ENCODE results near the gene EEPD1. TPM values are rescaled to one million over a fixed set of nuclear protein-coding genes. Genes with fewer than 3 reads are reported as not detected.
"Not testable (repeated sequence)": the region's sequence is repeated elsewhere in the genome, so short reads cannot be mapped to it uniquely, and the experiment has no call there.

EEPD1 gene
- total RNA-seq, 1 donor from 2014 or later: 9.8 TPM

DNA sequence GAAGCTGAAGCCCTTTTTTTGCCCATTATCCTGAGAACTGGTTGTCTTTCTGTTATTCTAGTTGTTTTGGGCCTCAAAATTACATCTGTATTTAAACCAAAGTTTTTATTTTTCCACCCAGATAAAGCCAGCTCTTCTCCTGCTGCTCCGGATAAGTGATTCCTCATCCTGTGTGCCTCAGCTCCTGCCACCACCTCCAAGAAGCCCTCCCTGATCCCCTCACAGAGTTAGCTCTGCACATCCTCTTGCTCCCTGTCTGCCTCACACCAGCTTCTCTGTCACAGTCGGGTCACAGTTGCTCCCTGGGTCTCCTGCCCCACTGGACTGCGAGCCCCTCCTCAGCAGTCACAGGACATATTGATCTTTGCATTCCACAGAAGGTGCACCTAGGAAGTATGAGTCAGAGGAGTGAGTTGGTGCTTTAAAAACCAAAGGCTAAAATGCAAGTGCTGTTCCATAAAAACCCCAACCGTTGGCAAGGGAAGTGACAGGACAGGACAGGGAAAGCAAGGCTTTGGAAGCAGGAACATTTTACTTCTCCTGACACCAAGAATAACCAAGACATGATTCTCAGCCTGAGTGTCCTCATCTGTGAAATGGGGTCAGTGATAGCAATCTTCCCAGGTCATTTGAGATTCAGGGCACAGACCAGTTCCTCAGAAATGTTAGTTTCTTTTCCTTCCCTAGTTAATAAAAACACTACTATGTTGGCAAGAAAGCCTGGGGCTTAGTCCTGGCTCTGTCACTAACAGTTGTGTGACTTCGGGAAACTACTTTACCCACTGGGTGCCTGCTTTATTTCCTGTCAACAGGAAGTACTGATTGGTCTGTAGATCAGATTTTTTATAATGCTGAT, 36.5 kb upstream of the EEPD1 start:
- Histone ChIP-seq H3K9me3 (no peaks in the 10 kb centered on the region), H3K27me3 (no peaks in the 10 kb centered on the region), H3K4me3 (no peak overlapping the region), H3K27ac (peak overlapping the region; percentile 59), H3K4me1 (peaks cover 31% of the 10 kb centered on the region), H3K36me3 (no peaks in the 10 kb centered on the region)
- no peak for DNase-seq (ENCODE audit: extremely low spot score in 2 of 2)
- no peak for TF ChIP-seq POLR2AphosphoS5 (IDR thresholded peaks at IDR 0.05; ENCODE audit: insufficient read depth in 1 of 2, low read depth in 1 of 2)
- TF ChIP-seq, protein P1, sequence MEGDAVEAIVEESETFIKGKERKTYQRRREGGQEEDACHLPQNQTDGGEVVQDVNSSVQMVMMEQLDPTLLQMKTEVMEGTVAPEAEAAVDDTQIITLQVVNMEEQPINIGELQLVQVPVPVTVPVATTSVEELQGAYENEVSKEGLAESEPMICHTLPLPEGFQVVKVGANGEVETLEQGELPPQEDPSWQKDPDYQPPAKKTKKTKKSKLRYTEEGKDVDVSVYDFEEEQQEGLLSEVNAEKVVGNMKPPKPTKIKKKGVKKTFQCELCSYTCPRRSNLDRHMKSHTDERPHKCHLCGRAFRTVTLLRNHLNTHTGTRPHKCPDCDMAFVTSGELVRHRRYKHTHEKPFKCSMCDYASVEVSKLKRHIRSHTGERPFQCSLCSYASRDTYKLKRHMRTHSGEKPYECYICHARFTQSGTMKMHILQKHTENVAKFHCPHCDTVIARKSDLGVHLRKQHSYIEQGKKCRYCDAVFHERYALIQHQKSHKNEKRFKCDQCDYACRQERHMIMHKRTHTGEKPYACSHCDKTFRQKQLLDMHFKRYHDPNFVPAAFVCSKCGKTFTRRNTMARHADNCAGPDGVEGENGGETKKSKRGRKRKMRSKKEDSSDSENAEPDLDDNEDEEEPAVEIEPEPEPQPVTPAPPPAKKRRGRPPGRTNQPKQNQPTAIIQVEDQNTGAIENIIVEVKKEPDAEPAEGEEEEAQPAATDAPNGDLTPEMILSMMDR (IDR thresholded peaks at IDR 0.05): no peak
- intact Hi-C loops (cut with DNase I): no loop called here

DNA sequence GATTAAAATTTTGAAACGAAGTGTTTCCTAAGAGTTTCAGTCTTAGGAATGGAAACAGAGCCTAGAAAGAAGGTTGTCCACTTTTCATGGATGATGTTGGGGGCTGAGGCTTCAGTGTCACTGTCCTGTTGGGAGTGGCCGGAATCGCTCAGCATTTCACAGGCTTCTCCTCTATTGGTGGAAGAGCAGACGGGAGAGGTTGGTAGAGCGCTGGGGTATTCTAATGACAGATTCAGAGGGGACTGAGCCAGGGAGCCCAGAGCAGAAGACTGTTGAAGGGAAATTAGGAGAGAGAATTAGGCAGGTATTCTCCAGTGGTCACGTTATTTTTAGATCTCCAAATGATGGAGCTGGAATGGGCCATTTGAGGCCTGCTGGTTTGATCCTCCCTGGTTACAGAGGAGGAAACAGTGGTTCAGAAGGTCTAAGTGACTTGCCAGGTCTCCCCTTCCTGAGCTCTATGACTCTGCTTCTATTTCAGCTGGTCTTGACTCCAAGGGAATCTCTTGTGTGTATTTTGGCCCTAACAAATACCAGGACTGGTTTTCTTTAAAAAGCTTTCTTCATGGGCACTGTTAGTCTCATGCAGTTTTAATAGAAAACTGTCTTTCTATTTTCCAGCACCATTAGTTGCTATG, 35.7 kb upstream of the EEPD1 start:
- no peak for TF ChIP-seq POLR2AphosphoS5 (IDR thresholded peaks at IDR 0.05; ENCODE audit: insufficient read depth in 1 of 2, low read depth in 1 of 2)
- TF ChIP-seq, protein P1 (IDR thresholded peaks at IDR 0.05): no peak
- Histone ChIP-seq H3K27ac (peak overlapping the region; percentile 59), H3K4me3 (no peak overlapping the region), H3K4me1 (peaks cover 31% of the 10 kb centered on the region), H3K36me3 (no peaks in the 10 kb centered on the region), H3K9me3 (no peaks in the 10 kb centered on the region), H3K27me3 (no peaks in the 10 kb centered on the region)
- intact Hi-C loops (cut with DNase I): no loop called here
- DNase-seq (ENCODE audit: extremely low spot score in 2 of 2): no peak

DNA sequence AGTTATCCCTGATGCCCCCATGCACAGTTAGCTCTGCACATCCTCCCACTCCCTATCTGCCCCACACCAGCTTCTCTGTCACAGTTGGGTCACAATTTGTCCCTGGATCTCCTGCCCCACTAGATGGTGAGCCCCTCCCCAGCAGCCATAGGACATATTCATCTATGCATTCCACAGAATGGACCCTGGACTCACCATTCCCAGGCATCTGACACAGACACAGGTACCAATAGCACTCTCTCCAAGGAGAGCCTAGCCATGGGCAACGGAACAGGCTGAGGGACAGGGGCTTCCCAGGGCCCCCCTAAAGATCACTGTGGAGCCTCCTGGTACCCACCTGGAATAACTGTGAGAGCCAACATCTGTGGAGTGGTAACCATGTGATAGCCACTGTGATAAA, 34.7 kb upstream of the EEPD1 start:
- TF ChIP-seq, protein P1 (IDR thresholded peaks at IDR 0.05): no peak
- TF ChIP-seq POLR2A (IDR thresholded peaks at IDR 0.05): no peak
- intact Hi-C loops (cut with DNase I): no loop called here
- DNase-seq (ENCODE audit: extremely low spot score in 2 of 2): no peak
- no peaks in the 10 kb centered on the region for H3K27me3 ChIP-seq
- H3K4me1 ChIP-seq: peaks cover 31% of the 10 kb centered on the region
- H3K9me3 ChIP-seq: no peaks in the 10 kb centered on the region
- no peak overlapping the region for H3K4me3 ChIP-seq
- H3K36me3 ChIP-seq: no peaks in the 10 kb centered on the region
- H3K27ac ChIP-seq: no peak overlapping the region

GRCh38 chr7:36119005-36119706, 33.9 kb upstream of the EEPD1 start:
- H3K27me3 ChIP-seq: no peaks in the 10 kb centered on the region
- intact Hi-C loops (cut with DNase I): no loop called here
- TF ChIP-seq, protein P1 (IDR thresholded peaks at IDR 0.05): no peak
- no peak for TF ChIP-seq POLR2A (IDR thresholded peaks at IDR 0.05)
- TF ChIP-seq POLR2AphosphoS5 (IDR thresholded peaks at IDR 0.05; ENCODE audit: insufficient read depth in 1 of 2, low read depth in 1 of 2): peak in 1 of 2 donors; percentile 40
- H3K27ac ChIP-seq: no peak overlapping the region
- no peak overlapping the region for H3K4me3 ChIP-seq
- H3K9me3 ChIP-seq: no peaks in the 10 kb centered on the region
- H3K4me1 ChIP-seq: peaks cover 31% of the 10 kb centered on the region
- DNase-seq (ENCODE audit: extremely low spot score in 2 of 2): no peak
- H3K36me3 ChIP-seq: no peaks in the 10 kb centered on the region

GRCh38 chr7:36119983-36120646, 32.9 kb upstream of the EEPD1 start:
- intact Hi-C loops (cut with DNase I); H3K9me3 ChIP-seq; H3K36me3 ChIP-seq; DNase-seq (ENCODE audit: extremely low spot score in 2 of 2); H3K27me3 ChIP-seq; H3K4me3 ChIP-seq; H3K27ac ChIP-seq: not testable (repeated sequence)
- peaks cover 31% of the 10 kb centered on the region for H3K4me1 ChIP-seq

DNA sequence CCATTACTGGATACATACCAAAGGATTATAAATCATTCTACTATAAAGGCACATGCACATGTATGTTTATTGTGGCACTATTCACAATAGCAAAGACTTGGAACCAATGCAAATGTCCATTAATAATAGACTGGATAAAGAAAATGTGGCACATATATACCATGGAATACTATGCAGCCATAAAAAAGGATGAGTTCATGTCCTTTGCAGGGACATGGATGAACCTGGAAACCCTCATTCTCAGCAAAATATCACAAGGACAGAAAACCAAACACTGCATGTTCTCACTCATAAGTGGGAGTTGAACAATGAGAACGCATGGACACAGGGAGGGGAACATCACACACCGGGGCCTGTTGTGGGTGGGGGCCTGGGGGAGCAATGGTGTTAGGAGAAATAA, 27.4 kb upstream of the EEPD1 start:
- H3K27ac ChIP-seq; H3K36me3 ChIP-seq; DNase-seq (ENCODE audit: extremely low spot score in 2 of 2); intact Hi-C loops (cut with DNase I); H3K9me3 ChIP-seq; H3K27me3 ChIP-seq; H3K4me3 ChIP-seq: not testable (repeated sequence)
- peaks cover 32% of the 10 kb centered on the region for H3K4me1 ChIP-seq
